Fibroblast of skin of left quadriceps (primary cell): Measurements from ENCODE around the gene UQCR10.

Experiments
- DNase-seq, 2 experiments: peaks; one replicate each; pipeline ENCODE4 v3.0.0-alpha.2; 2013; ENCODE audit warnings: low read depth in 2 of 2

The UQCR10 gene

DNA sequence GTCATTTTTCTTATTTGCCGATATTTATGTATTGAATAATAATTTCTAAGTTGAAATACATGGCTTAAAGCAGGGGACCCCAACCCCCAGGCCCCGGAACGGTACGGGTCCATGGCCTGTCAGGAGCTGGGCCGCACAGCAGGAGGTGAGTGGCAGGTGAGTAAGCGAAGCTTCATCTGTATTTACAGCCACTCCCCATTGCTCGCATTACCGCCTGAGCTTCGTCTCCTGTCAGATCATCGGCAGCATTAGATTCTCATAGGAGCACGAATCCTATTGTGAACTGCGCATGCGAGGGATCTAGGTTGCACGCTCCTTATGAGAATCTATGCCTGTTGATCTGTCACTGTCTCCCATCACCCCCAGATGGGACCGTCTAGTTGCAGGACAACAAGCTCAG is 4.9 kb upstream of the UQCR10 start:
- DNase-seq = no peak

GRCh38 chr22:29765905-29766631 is 1.1 kb upstream of the UQCR10 start:
- no peak for DNase-seq

DNA sequence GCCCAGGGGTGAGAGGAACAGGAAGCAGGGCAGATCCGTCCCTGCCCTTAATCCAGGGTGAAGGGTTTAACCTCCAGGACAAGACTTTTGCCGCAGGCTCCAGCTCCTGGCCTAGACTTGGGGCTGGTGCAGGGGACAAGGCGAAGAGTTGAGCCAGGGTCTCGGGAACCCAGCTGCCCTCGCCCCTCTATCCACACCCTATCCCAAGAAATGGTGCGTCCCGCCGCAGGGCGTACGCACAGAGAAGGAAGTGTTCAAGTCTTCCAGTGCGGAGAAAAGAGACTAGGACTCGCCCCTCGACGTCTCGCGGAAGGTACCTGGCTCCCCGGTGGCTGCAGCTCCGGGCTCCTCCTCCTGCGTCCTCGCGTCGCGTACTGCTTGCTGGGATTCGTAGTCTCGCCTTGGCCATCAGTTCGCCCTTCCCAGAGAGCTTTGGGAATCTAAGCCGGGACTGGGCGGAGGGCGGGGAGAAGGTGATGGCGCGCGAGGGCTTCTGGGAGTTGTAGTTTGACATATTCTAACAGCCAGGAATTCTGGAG is 468 bp upstream of the UQCR10 start, which contains the start of gene ZMAT5:
Gene ZMAT5 (minus strand): TSS at position 376 of the 539 bp plus-strand sequence. CDS start 18,463 bp downstream, outside the sequence.
- DNase-seq = peak; percentile 94

DNA sequence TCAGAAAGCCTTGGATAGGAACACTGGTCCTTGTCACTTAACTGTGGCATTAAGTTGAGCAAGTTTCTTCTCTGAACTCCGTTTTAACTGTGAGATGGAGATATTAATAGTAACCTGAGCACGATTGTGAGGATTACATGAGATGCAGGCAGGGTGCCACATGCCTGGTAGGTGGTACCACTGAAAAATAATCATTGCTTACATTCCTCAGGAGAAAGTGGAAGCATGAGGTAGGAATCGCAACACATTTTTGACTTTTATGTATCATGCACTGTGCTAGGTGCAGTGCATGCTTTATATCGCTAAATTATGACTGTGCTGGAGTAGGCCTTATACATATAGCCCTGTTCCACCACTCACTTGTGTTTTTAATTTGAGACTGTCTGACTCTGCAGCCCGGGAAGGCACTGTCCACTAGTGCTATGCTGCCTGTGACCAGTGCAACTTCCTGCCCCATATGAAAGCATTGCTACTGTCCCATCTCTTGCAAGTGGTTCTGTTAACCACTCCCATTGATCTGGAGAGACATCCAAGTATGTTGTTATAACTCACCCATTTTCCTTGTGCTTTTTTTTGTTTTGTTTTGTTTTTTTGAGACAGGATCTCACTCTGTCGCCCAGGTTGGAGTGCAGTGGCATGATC is 1.0 kb downstream of the UQCR10 start:
- no peak for DNase-seq

GRCh38 chr22:29769723-29770321 is 2.7 kb downstream of the UQCR10 start:
- no peak for DNase-seq

GRCh38 chr22:29772170-29772641 is 5.0 kb downstream of the UQCR10 start:
- peak; percentile 15 to 21 for DNase-seq

DNA sequence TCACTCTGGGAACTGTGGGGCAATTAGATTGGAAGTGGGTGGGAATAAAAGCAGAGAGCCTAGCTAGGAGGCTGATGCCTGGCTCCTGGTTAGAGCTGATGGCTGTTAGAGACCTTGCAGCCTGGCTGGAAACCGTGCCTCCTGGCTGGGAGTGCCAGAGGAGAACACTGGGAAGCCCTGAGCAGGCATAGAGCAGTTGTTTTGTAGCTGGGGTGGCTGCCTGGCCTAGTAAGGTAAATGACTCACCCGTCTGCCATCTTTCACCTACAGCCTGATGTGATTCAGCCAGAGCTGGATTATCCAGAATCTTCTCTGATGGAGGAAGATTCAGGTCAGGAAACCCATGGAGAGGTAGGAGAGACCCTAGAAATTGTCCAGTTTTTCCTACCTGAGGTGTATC is 6.1 kb downstream of the UQCR10 start:
- DNase-seq = no peak

DNA sequence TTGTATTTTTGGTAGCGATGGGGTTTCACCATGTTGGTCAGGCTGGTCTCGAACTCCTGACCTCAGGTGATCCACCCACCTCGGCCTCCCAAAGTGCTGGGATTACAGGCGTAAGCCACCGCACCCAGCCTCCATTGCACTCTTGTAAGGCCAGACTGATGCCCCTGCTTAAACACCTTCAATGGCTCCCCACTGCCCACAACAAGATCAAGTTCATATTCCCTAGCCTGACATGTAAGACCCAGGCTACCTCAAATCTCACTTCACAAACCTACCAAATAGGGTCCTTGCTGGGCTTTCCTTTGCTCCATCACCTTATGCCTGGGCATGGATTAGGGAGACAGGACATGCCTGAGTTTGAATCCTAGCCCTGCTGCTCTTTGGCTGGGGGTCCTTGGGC is 13.1 kb downstream of the UQCR10 start:
- DNase-seq = no peak

- peak; percentile 78 to 80 for DNase-seq
These were observed 13.8 kb downstream of the UQCR10 start for GRCh38 chr22:29780748-29781676.

DNA sequence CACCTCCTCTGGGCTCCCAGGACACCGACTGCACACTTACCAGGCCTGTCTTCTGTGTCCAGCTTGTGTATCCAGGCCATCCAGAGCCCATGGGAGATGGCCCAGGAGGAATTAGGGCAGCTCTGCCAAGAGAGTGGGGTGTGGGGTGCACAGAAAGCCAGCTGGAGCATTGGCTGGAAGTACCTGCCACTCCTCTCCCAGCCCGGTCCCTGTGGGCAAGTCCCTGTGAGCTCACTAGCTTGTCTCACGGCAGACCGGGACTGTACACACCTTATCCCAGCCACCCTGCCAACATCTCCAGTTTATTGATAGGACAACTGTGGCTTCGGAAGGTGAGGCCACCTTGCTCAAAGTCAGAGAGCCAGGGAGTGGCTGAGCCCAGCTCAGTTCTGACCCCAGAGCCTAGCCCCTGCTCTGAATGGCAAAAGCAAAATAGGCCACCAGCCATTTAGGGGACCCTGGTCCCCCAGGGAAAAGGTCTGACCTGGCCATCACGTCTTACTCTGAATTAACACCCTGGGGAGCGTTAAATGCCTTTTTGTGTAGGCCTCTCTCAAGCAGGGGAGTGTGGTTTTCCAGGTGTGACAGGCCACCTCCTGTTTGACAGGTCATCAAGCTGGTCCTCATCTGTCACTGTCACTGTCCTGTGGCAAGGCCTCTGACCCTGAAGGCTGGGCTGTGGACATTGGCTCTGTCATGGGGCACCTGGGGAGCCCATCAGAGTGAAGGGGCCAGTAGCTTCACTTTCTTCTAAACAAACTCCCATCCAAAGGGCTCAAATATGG is 15.1 kb downstream of the UQCR10 start:
- no peak for DNase-seq

DNA sequence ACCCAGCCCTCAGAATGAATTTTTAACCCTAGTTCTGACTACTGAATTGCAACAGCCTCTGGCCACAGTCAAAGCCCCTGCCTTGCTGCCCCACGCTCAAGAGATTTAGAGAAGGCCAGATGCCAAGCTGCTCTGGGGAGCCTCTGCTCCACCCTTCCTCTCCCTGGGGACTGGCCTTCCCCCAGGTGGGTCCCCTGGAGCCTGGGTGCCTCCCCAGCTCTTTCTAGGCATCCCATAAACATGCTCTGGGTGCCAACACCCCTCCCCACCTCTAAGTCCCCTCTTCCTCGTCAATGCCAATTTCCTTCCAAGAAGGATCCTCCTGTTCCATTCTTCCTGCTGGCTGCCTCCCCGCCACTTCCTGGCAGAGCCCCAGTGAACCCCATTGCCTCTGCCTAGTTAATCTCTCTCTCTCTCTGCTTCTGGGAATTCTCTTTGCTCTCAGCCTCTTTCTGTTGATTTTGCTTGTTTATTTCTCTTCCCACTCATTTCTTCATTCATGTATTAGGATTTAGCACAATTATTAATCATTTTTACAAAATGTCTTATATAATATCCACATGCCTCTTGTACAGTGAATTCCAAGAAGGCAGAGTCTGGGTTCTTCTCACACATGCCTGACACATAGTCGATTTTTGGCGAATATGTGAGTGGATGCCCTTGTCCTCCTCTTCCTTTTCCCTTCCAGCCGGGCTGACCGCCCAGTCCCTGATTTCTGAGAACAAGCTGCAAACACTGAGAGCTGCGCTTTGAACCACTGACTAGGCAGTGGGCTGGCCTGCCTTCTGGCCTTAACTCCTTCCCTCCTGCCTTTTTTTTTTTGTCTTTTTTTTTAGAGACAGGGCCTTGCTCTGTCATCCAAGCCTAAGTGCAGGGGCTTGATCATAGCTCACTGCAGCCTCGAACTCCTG is 17.5 kb downstream of the UQCR10 start:
- no peak for DNase-seq

DNA sequence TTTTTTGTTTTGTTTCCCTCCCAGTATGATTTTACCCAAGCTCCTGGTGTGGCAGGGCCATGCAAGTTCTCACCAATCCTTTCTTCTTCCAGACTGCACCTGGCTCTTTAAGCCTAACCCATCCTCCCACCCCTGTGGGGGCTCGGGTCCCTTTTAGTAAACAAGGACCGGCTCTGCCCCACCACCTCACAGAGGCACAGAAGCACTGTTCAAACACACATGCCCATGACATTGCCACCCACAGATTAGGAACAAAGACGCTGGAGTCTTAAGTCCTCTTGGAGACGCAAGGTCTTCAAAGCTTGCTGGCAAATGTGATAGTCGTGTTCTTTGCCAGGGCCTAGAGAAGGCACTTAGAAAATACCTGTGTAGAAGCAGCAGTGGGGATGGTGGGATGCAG is 18.9 kb downstream of the UQCR10 start:
- no peak for DNase-seq

DNA sequence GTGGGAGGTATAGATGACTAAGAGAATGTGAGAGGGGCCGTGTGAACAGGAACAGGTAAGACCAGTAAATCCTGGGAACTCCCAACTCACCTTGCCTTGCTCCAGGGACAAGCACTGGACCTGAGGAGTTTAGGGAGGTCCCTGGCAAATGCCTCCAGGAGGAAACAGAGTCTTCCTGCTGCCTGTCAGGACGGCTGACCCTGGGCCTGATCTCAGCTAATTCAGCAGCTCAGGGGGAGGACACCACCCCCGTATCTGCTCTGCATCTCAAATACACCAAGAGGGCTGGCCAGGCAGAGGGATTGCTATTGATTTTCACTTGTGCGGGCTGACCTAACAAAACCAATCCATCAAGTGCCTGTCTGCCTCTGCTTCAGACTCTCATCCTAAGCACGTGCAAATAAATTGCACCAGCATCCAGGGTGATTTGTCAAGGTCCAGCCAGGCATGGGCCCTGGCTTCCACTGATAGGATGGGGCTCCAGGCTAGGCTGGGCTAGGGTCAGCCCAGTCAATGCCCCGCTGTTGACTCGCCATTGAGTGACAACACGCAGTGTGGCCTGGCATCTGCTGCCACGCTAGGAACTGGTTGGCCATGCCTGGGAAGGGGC is 20.3 kb downstream of the UQCR10 start:
- DNase-seq = no peak

GRCh38 chr22:29788339-29789279 is 21.4 kb downstream of the UQCR10 start:
- no peak for DNase-seq

GRCh38 chr22:29790061-29790460 is 22.9 kb downstream of the UQCR10 start:
- DNase-seq = no peak

DNA sequence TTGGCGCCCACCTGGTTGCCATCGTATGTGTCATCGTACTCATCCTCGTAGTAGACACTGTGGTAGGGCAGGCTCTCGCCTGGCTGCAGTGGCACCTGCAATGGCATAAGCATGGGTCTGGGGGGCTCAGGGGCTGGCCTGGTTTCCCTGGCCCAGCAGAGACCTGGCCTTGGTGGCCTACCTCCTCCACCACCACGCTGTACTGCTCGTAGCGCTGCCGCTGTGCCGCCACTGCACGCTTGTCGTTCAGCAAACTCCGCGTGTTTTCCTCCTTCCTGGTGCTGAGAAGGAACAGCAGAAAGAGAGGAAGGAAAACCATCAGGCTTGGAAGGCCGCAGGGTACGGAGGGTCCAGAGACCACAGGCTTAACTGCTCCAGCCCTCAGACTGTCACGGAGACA is 26.2 kb downstream of the UQCR10 start:
- no peak for DNase-seq

GRCh38 chr22:29795663-29796062 is 28.5 kb downstream of the UQCR10 start:
- no peak for DNase-seq

DNA sequence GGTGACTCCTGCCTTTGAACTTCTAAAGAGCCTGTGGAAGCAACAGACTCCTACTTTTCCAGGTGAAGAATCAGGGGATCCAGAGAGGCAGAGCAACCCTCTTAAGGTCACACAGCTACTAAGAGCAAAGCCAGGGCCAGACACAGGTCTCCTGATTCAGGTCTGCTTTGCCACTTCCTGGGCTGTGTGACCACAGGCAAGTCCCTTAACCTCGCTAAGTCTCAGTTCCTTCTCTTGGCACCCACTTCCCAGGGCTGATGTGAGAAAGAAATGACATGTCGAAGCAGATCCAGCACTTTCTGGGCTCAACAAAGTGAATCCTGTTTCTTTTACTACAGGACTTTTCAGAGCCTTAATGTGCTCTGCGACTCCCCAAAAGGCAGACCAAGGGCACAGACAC is 30.2 kb downstream of the UQCR10 start:
- no peak for DNase-seq
